ENCODE data around the gene OSGIN1.

OSGIN1 gene

DNA sequence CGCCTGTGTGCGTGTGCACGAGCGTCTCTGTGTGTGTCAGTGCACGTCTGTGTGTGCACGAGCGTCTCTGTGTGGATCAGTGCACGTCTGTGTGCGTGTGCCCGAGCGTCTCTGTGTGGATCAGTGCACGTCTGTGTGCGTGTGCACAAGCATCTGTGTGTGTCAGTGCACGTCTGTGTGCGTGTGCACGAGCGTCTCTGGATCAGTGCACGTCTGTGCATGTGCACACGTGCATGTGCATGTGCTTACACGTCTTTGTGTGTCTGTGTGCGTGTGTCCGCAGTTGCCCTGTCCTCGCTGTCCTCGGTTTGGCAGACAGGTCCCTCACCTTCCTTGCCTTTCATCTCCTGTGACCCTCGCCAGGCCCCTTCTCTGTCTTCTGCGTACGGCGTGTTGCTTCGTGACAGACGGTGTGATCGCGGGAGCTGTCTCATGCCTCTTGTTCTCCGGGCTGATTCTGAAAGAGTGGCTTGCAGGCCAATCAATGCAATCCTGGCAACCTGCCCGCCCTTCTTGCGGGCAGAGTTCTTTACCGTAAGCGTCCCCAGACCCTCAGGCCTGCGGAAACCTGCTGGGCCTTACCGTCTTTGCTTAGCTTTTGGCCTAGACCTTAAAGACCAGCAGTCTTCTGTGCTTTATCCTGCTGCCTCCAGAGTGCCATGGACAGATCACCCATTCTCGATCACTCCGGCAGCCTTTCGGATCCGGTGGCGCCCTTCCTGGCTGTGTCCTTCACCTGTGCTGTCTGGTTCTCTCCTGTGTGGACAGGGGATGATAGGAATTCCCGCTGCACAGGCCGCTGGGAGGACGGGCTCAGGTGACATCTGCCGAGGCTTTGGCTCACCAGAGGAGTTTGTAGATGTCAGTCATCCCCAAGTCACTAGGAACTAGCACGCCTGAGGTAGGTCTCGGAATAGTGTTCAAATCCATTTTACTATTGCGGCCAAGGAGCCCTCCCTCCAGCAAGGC, 35.6 kb upstream of the OSGIN1 start:
- DNase-seq (ENCODE audit: low read depth): no peak
- no peak for TF ChIP-seq CTCF (IDR thresholded peaks at IDR 0.05; ENCODE audit: insufficient read depth, low read depth, low read length, missing control alignments)
- H3K4me3 ChIP-seq (ENCODE audit: low read length): no peak overlapping the region

- H3K4me3 ChIP-seq (ENCODE audit: low read length): no peak overlapping the region
- TF ChIP-seq CTCF (IDR thresholded peaks at IDR 0.05; ENCODE audit: insufficient read depth, low read depth, low read length, missing control alignments): no peak
- DNase-seq (ENCODE audit: low read depth): no peak
Measured at GRCh38 chr16:83920894-83921491, 32.0 kb upstream of the OSGIN1 start.

GRCh38 chr16:83923581-83924365, 29.3 kb upstream of the OSGIN1 start:
- TF ChIP-seq CTCF (IDR thresholded peaks at IDR 0.05; ENCODE audit: insufficient read depth, low read depth, low read length, missing control alignments): no peak
- no peak for DNase-seq (ENCODE audit: low read depth)
- no peak overlapping the region for H3K4me3 ChIP-seq (ENCODE audit: low read length)

DNA sequence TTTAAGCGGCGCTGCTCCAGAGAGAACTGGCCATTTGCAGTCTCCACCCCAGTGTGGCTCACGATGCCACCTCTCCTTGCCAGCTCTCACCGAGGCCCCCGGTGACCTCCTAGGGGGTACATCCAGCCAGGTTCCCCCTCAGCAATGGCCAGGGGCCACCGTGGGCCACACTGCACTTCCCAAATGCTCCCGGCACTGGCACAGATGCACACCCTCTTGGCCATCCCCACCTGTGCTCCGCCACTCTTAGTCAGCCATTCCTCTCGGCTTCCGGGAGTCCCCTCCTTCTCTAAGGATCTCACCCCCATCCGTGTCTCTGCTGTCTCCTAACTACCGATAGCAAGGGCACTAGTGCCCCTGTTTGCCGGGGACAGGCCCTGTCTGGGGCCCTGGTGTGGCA, 28.4 kb upstream of the OSGIN1 start:
- no peak for TF ChIP-seq CTCF (IDR thresholded peaks at IDR 0.05; ENCODE audit: insufficient read depth, low read depth, low read length, missing control alignments)
- no peak overlapping the region for H3K4me3 ChIP-seq (ENCODE audit: low read length)
- no peak for DNase-seq (ENCODE audit: low read depth)

DNA sequence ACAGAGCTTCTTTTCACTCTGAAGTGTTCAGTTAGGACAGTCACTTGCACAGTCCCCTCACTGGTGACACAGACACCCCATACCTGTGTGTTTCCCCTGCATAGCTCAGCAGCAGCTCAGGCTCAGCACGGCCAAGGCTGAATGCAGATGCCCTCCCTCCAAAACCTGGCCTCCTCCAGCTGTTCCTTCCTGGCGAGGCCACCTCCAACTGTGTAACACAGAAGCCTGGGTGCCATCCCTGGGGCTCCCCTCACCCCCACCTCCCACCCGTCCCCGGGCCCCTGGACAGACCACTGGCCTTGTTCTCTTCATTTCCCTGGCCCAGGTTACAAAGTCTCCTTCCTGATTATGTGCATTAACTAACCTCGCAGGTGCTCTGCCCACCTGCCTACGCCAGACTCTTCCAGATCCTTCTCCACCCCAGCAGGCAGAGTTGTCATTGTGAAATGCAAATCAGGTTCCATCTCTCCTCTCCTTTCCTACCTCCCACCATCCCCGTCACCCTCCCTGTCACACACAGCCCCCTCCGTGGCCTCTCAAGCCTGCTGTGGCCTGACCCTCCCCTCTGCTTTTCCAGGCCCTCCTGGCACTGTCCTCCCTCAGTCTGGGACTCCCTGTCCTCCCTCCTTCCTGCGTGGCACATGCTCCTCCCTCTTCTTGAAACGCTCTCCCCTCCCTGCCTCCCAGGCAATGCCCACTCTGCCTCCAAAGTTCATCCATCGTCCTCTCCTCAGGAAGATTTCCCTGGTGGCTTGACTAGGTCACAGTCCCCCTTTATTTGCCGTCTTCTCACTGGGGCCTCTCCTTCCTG, 27.7 kb upstream of the OSGIN1 start:
- no peak for DNase-seq (ENCODE audit: low read depth)
- no peak overlapping the region for H3K4me3 ChIP-seq (ENCODE audit: low read length)
- TF ChIP-seq CTCF (IDR thresholded peaks at IDR 0.05; ENCODE audit: insufficient read depth, low read depth, low read length, missing control alignments): no peak
